CD4-positive, alpha-beta T cell treated with Interferon gamma for 1 hour (primary cell): Measurements from ENCODE around the gene ADAMTS2.

Source experiments
- DNase-seq: peaks from one replicate; pipeline ENCODE4 v3.0.0-alpha.2; 2020

Gene ADAMTS2

DNA sequence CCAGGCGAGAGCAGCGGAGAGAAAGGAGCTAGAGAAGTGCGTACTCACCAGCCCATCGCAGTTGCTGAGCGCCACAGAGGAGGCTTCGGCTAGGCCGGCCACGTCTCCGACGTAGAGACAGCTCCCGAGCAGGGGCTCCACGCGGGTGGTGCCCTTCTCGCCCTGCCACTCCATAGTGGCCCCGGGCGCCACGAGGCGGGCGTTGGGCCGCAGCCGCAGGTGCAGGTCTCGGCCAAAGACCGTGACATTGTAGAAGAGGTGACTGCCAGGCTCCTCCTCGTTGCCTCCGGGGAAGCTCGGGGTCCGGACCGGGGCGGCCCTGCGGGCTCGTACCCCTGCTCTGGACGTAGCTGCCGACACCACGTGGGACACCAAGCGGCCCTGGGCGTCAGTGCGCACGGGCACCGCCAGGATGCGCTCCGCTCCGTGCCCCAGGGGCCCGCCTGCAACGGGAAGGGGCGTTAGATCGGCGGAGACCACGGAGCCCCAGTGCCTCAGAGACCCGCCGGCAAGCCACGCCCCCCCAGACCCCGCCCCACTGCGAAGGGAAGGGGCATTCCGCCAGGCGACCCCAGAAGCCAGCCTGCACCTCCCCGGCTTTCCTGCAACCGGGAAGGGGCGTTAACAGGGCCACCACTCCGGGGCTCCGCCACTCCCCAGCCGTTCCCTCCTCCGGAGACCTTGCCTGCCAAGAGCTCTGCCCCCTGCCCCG is 1.4 kb downstream of the ADAMTS2 start:
- DNase-seq = no peak

DNA sequence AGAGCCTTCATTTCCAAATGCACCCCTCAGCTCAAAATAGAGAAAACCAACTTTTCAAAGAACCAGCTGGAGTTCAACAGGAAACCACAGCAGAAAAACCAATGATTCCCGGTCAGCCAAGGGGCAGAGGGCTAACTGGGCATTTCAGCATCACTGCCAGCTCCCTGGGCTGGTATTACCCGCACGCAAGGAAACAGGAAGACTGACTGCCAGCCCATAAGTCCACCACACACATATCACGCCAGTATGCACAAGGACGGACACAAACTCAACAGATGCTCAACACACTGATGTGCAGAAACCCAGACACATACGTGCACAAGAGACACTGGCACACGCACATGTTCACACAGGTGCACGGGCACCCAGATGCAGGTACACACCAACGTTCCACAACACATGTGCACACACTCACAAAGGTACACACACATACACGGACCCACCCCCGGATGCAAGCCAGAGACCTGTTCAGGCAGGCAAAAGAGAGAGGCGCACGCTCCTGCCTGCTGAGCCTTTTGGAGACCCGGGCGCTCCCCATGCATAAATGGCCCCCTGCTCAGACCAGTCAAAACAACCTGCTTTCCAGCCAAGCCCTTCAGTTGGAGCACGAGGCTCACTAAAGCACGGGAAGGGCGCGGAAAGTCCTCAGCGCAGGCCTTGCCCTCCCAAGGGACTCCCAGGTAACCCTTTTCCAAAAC is 2.1 kb downstream of the ADAMTS2 start:
- DNase-seq = no peak

DNA sequence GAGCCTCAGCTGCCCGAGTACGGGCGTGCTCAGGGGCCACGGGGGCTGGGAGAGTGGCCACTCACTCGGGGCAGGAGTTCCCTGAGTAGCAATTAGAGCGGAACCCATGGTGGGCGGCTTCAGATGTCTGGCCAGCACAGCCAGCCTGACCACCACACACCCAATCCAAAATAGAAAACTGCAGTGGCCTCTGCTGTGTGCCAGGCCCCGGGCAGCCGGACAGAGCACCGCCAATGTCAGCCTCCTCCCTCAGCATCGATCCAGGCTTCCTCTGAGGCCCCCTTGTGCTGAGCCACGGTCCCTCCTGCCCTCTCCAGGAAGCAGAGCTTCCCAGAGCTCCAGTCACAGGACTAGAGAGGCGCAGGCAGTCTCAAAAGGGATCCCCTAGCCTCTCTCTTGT is 2.7 kb downstream of the ADAMTS2 start:
- no peak for DNase-seq

GRCh38 chr5:179340465-179340864 is 4.8 kb downstream of the ADAMTS2 start:
- DNase-seq = no peak

DNA sequence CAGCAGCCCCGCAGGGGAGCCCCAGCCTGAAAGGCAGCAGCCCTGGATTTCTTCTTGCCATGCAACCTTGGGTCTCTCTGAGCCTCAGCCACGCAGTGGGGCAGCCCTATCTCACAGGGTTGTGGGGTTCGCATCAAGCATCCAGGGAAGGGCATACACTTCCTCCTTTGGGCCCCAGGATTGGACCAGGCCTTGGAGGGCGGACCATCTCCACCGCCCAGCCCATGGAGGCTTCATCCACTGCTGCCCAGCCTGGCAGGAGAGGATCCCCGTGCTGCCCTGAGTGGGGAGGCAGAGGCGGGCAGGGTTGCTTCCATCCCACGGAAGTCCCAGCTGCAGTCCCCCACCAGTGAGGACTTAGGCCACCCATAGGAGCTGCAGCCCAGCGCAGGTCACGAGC is 5.3 kb downstream of the ADAMTS2 start:
- no peak for DNase-seq

DNA sequence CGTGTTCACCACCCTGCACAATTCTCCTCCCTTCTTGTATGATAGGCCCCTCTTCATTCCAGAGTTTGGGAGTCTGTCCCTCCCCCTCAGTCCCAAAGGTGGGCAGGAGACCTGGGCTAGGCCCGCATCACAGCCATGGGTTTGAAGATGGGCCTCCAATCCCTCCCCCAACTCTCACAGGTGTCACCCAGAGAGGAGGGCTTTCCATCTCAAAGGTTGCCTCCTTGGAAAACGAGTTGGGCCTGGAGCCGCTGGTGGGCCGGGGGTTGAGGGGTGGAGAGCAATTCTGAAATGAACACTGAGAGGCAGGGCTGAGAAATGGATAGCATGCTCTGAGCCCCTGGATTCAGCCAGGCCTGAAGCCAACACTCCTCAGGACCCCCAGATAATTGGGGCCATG is 6.2 kb downstream of the ADAMTS2 start:
- DNase-seq = no peak

- DNase-seq = no peak
These were observed 7.2 kb downstream of the ADAMTS2 start for GRCh38 chr5:179337796-179338676.

GRCh38 chr5:179336871-179337795 is 8.1 kb downstream of the ADAMTS2 start:
- DNase-seq = no peak

- no peak for DNase-seq
These were observed 9.0 kb downstream of the ADAMTS2 start for GRCh38 chr5:179336126-179336870.

- DNase-seq = no peak
These were observed 11.2 kb downstream of the ADAMTS2 start for GRCh38 chr5:179333796-179334761.

GRCh38 chr5:179332741-179333290 is 12.4 kb downstream of the ADAMTS2 start:
- DNase-seq = no peak

DNA sequence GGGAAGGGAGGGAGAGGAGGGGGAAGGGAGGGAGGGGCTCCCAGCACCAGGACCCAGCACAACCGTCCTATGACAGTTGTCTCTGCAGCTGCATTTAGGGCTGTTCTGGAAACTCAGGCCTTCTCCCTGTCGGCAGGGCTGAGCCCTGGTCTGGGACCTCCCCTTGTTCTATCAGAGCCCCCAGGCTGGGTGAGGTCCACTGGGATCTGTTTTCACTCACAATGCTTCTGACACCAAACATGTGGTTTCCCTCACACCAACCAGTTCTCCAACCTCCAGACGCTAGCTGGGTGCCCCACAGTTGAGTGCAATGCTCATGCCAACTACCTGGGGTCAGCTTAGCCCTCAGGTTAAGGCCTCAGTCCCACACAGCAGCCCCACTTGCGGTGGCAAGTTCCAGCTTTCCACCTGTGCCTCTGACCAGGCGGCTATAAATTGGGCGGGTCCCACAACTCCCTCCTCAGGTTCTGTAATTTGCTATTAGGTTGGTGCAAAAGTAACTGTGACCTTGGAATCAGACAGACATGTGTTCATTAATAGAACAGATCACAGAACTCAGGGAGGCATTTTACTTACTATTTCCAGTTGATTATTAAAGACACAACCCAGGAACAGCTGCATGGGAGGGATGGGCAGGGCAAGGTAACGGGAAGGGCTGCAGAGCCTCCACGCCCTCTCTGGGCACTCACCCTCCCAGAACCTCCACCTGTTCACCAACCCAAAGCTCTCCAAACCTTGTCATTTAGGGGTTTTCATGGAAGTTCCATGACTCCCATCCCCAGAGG is 13.5 kb downstream of the ADAMTS2 start:
- DNase-seq = no peak

GRCh38 chr5:179330186-179330900 is 14.9 kb downstream of the ADAMTS2 start:
- DNase-seq = no peak

DNA sequence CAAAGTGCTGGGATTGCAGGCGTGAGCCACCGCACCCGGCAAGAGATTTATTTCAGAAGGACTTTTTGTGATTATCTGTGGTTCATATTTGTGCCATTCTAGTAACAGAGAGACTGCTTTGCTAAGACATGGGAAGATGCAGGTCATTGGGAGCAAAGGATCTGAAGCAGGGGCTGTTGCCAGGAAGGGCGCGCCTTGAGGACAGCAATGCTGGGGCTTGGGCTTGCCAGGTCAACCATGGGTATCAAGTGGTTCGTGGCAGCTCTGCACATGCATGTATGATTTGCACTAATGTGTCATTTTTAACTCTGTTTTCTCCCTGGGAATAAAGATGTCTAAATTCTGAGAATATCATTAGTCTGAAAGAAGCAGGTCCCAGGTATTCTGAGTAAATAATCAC is 17.0 kb downstream of the ADAMTS2 start:
- DNase-seq = no peak

- no peak for DNase-seq
These were observed 18.1 kb downstream of the ADAMTS2 start for GRCh38 chr5:179327021-179327735.

DNA sequence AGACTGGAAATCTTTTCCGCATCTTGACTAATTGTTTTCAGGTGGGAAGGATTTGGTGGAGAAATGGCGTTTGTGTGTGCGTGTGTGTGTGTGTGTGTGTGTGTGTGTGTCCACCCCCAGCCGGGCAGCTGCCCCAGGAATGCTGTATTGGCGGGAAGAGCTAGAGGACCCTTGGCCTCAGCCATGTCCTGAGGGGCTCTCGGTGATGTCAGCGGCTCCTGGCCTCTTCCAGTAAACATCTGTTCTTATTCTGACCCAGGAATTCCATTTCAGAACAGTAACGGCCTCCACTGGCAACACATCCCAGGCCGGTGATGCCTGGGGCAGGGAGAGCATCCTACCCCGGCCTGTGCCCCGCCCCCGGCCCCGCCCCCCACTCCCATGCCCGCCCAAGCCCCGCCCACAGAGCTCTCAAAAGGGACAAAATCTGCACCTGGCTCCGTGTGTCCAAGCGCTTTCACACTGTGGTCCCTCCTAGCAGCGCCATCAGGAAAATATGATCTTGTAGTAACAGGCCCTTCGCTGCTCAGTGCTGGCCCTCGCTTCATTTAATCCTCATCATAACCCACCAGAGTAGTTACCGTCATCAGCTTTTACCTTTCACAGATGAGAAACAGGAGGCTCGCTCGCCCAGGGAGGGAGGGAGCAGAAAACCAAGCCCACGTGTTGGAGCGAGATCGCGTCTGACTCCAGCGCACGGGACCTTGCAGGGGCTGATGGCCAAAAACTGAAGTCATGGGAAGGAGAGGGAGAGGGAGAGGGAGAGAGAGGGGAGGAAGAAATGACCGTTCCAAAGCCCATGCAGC is 18.9 kb downstream of the ADAMTS2 start:
- DNase-seq = no peak
